ENCODE results near the gene CTSL. TPM values are rescaled to one million over a fixed set of nuclear protein-coding genes. Genes with fewer than 3 reads are reported as not detected.
A peak's percentile ranks its signal among the peaks of the same experiment; 100 is the strongest.

The CTSL gene
- total RNA-seq, 1 experiment from 2014 or later, result 229 TPM

DNA sequence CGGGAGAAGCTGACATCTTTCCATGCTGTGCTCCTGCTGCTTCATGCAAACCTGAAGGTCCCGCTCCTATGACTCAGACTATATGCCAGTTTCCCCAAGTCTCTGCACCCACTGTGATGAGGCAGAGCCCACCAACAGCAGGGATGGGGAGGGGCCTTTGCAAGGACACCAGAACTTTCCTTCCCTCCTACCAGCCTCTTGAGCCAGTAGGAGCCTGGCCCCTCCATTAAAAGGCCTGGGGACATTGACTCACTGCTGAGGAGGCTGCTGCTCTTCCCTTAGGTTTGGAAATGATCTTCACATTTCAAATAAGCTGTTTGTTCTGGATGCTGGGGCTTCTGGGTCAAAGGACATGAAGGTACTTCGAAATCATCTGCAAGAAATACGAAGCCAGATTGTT lies 26.1 kb upstream of the CTSL start:
- DNase-seq (ENCODE audit: low spot score), result no peak

- DNase-seq (ENCODE audit: low spot score), result no peak
Observed at GRCh38 chr9:87701491-87701890, 24.4 kb upstream of the CTSL start.

GRCh38 chr9:87701931-87702421 lies 23.9 kb upstream of the CTSL start:
- peak; percentile 64 for DNase-seq (ENCODE audit: low spot score)

DNA sequence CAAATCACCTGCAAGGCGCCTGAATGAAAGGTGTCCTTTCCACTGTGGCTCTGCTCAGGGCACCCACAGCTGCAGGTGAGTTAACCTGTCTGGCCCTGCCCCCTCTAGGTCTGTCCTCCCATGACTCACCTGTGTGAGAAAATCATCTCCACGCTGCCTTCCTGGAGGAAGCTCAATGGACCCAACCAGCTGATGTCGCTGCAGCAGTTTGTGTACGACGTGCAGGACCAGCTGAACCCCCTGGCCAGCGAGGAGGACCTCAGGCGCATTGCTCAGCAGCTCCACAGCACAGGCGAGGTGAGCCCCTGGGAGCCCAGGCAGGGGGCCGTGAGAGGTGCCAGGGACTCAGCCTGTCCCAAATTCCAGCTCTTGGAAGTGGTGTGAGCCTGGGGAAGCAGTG lies 23.0 kb upstream of the CTSL start:
- DNase-seq (ENCODE audit: low spot score), result no peak

DNA sequence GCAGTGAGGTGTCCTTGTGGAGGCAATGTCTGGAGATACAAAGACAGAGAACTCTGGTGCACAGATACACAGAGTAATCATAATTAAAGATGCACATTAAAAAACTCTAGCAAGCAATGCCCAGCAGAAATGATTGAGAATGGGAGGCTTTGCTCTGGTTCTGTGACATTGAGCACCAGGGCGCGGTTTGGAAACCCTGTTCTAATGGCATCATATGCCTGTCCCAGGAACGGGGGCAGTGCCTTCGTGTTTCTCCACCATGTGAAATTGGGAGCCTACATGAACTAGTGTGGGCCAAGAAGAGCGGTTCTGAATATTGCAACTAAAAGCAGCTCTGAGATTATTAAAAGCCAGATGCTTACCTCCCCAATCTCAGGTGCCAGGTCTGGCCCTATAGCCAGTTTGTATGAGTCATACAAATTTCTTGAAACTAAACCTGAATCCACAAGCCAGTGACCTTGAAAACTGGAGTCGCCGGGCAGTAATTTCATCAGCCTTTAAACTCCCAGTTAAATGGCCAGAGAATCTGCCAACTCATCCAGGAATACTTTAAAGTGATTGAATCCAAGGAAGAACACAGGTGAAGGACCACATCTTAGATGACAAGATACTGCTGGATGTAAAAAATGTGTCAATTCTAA lies 22.2 kb upstream of the CTSL start:
- no peak for DNase-seq (ENCODE audit: low spot score)

DNA sequence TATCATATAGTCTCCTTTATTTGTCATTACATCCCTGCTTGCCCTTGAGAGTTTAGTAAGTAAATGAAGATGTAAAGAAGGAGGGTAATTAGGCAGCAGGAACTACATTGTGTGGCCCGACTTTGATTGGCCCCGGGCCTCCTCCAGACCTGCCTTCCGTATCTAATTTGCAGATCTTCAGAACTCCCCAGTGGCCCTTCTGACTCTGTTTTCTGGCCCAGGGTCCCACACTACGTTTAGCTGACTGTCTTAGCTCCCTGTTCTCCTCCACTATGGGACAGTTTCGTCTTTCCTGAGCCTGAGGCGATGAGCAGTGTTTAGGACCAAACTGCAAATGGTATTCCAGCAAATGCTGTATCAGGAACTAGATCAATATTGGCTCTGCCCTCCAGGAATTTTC lies 21.6 kb upstream of the CTSL start:
- DNase-seq (ENCODE audit: low spot score), result no peak

GRCh38 chr9:87706066-87706739 lies 19.7 kb upstream of the CTSL start:
- DNase-seq (ENCODE audit: low spot score), result no peak

- DNase-seq (ENCODE audit: low spot score), result no peak
Observed at GRCh38 chr9:87707805-87708506, 18.0 kb upstream of the CTSL start.

DNA sequence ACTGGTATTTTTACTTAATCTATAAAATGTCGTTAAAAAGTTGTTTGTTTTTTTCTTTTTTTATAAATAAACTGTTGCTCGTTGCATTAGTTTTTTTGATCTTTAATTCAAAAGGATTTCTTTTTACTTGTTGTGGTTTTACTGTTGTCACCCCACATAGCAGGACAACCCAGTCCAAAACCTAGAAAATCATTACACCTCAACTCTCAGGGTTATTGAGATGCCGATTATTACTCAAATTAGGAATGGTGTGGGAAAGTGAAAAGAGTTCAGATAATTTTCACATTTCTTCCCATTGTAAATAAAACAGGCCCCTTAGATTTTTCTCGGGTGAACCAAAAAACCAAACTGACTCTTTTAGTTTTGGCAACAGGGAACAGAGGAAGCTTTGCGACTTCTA lies 17.4 kb upstream of the CTSL start:
- DNase-seq (ENCODE audit: low spot score), result no peak

- no peak for DNase-seq (ENCODE audit: low spot score)
Observed at GRCh38 chr9:87708986-87709728, 16.8 kb upstream of the CTSL start.

DNA sequence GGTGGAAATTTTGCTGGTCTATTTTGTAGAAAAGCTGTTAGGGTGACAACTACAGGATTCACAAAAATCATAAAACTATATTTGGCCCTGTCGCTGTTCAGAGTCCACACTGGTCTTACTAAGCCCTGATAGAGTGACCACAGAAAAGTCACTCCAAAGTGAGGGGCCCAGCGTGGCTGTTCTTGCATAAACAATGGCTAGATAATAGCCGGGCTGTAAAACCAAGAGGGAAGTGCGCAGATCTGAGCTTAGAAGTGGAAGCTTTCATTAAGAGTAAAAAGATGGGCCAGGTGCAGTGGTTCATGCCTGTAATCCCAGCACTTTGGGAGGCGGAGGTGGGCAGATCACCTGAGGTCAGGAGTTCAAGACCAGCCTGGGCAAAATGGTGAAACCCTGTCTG lies 15.5 kb upstream of the CTSL start:
- DNase-seq (ENCODE audit: low spot score), result no peak

DNA sequence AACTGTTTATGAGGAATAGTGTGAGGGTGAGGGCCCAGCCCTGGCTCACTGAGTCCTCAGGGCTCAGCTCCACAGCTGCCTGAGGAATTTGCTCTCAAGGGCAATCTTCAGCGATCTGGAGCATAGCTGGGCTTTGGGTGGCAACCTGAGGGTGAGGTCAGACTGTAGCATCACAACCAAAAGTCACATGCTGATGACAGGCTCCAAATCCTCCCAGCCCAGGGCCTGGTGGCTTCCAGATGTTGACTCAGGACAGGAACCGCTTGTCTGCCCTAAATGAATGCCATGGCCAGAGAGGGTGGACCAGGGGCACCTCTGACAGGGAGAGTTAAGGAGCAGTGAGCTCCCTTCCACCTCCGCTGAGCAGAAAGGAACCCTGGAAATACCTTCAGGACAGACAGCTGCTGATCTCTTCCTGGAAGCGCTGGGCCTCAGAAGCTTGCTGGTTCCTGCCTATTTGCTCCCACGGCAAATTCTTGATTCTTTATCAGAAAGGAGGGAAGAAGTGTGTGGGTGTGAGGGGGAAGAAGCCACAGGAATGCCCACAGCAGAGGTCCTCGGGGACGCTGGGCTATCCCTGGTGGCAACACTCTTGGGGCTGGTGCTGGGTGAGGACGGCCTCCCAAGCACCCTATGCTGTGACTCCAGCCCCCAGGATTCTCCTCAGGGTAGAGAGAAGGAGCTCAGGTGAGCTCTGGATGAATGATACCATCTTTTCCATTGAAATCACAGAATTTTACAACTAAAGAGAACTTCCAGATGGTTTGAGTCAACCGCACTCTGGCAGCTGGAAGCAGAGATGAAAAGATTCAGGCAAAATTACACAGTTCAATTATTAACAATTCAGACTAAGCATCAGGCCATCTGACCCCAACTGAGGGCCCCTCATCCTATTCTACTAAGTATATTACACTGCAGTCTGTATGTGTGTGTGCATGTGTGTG lies 13.8 kb upstream of the CTSL start:
- peak; percentile 86 for DNase-seq (ENCODE audit: low spot score)

- no peak for DNase-seq (ENCODE audit: low spot score)
Observed at GRCh38 chr9:87712801-87713277, 13.1 kb upstream of the CTSL start.

DNA sequence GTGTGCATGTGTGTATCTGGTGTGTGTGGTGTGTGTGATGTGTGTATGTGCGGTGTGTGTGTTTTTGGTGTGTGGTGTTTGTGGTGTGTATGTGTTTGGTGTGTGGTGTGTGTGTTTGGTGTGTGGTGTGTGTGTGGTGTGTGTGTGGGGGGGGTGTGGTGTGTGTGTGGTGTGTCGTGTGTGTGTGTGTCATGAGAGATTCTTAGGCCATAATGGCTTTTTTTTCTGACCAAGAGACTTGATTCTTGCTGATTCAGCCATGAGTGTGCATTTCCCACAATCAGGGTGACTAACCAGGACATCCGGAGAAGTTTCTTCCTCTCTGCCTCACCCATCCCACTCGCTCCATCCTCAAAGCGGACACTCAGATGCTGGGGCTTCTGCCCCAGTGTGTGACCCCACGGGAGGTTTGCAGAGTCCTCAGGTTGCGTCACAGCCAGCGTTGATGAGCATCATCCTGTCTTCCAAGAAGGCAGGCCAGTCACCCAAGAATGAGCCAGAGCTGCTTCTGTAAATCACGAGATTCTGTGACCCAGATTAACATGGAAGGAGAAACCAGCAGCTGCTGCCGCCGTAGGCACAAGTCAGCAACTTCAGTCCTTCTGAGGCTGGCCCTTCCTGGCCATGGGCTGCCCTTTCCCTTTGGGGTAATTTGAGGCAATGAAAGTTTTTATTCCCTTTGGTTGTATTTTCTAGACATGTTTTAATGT lies 12.5 kb upstream of the CTSL start:
- DNase-seq (ENCODE audit: low spot score), result peak; percentile 95

DNA sequence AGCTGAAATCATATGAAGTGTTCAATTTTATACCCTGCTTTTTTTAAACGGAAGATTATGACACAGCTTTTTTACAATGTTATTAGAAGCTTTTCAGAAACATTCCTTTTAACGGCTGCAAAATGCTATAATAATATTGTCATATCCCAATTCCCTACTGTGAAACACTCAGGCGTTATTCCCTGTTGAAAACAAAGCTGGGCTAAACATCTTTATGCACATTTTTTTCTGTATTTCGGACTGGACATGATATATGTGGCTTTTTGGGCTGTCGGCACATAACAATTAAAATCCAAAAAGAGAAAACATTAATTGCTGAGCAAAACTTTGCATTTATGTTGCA lies 12.0 kb upstream of the CTSL start:
- DNase-seq (ENCODE audit: low spot score), result no peak

DNA sequence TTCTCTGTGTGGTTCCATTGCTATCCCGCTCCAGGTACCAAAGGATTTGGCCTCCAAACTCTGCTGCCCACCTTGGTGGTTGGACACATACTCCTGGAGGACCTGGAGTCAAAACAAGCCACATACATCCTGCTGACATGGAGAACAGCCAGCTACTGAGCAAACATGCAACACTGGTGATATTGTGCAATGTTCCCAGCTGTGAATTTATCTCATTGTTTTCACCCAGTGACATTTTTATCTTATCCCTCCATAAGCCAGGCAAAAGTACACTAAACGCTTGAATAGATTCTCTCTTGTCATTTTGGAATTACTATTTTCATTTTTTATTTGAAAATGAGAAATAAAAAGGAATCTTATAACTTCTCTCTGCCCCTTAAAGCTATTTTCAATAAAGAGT lies 11.1 kb upstream of the CTSL start:
- peak; percentile 88 for DNase-seq (ENCODE audit: low spot score)

DNA sequence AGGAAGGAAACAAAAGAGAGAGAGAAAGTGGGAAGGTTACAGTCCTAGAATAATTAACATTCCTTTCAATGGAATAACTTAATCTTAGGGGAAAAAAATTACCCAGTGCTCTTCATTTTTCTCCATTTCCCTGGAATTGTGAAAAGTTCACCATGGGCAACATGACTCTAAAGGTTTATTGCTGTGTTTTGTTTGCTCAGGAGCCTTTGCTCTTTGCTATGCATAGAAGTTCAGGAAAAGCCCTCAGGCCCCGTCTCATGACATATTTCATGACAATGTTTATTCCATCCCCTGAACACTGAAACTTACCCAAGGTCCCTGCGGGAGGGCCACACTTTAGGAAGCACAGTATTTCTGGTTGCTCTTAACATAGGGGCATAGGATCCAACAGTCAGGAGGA lies 9.8 kb upstream of the CTSL start:
- DNase-seq (ENCODE audit: low spot score), result no peak

DNA sequence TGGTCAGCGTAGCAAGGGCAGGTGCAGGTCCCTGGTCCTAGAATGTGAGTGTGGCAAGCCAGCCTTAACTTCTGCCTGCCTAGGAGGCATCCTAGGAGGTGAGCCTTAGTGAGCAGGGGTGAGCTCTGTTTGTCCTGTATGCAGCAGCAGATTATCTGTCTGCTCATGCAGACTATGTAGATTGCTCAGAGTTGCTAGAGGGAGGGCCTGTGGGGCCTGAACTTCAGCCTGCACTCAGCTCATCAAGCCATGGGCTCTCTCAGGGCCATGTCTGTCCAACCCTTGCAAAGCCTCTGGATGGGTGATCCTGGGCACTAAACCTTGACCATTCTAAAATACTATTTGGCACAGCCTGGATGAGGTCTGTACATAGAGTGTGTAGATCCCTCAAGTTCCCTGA lies 8.5 kb upstream of the CTSL start:
- DNase-seq (ENCODE audit: low spot score), result no peak

GRCh38 chr9:87718231-87718630 lies 7.7 kb upstream of the CTSL start:
- DNase-seq (ENCODE audit: low spot score), result no peak

GRCh38 chr9:87718852-87719612 lies 6.9 kb upstream of the CTSL start:
- no peak for DNase-seq (ENCODE audit: low spot score)
